Stimulated activated naive CD8-positive, alpha-beta T cell treated with anti-CD3 and anti-CD28 coated beads, Interleukin-15, amount 100 ng/mL, for 72 hours (primary cell): ENCODE results near the gene MAPKAP1.
"Not testable (repeated sequence)": the region's sequence is repeated elsewhere in the genome, so short reads cannot be mapped to it uniquely, and the experiment has no call there.

Source experiments
- ATAC-seq: fragments of 150-1000 bp; cut with Tn5 transposase; 2 replicates; pipeline ENCODE4 v1.10.0; 2021; ENCODE audit warnings: mild to moderate bottlenecking, moderate library complexity
- DNase-seq, 2 donors: peaks; one replicate each; pipeline ENCODE4 v3.0.0; 2021 to 2022
- H3K27ac Mint-ChIP-seq, 2 donors: one replicate each; pipeline ENCODE4 v1.8.0; 2022; ENCODE audit warnings: mild to moderate bottlenecking in 2 of 2, mixed read lengths in 2 of 2, moderate library complexity in 2 of 2
- H3K27me3 Mint-ChIP-seq: one replicate; pipeline ENCODE4 v1.8.0; 2022; ENCODE audit warnings: mixed read lengths
- H3K4me1 Mint-ChIP-seq: one replicate; pipeline ENCODE4 v1.8.0; 2022; ENCODE audit warnings: mild to moderate bottlenecking, mixed read lengths
- H3K4me3 Mint-ChIP-seq, 2 donors: one replicate each; pipeline ENCODE4 v1.8.0; 2022; ENCODE audit warnings: mild to moderate bottlenecking in 2 of 2, mixed read lengths in 2 of 2, moderate library complexity in 1 of 2
- H3K9me3 Mint-ChIP-seq, 2 donors: one replicate each; pipeline ENCODE4 v1.8.0; 2022; ENCODE audit warnings: mixed read lengths in 2 of 2

MAPKAP1 gene

GRCh38 chr9:125745018-125745417 lies 38.0 kb upstream of the MAPKAP1 start:
- H3K4me1 Mint-ChIP-seq, result peaks cover 28% of the 10 kb centered on the region
- ATAC-seq (no peak), DNase-seq (no peak)
- H3K4me3 Mint-ChIP-seq, result peak overlapping the region in 1 of 2 donors; percentile 93
- H3K27ac Mint-ChIP-seq, result no peak overlapping the region
- H3K9me3 Mint-ChIP-seq, result no peaks in the 10 kb centered on the region
- H3K27me3 Mint-ChIP-seq, result peaks cover 23% of the 10 kb centered on the region

GRCh38 chr9:125744616-125745015 lies 37.6 kb upstream of the MAPKAP1 start:
- H3K4me1 Mint-ChIP-seq, result peaks cover 27% of the 10 kb centered on the region
- no peak for DNase-seq
- H3K27me3 Mint-ChIP-seq, result peaks cover 23% of the 10 kb centered on the region

GRCh38 chr9:125743682-125744428 lies 36.8 kb upstream of the MAPKAP1 start:
- Mint-ChIP-seq H3K4me3 (no peak overlapping the region), H3K9me3 (no peaks in the 10 kb centered on the region), H3K27me3 (peaks cover 23% of the 10 kb centered on the region), H3K4me1 (peaks cover 19% of the 10 kb centered on the region), H3K27ac (no peak overlapping the region)
- DNase-seq, result no peak
- no peak for ATAC-seq

More at GRCh38 chr9:125744616-125745015, 37.6 kb upstream of the MAPKAP1 start:
- Mint-ChIP-seq H3K27ac (no peak overlapping the region), H3K9me3 (no peaks in the 10 kb centered on the region), H3K4me3 (no peak overlapping the region)
- no peak for ATAC-seq

GRCh38 chr9:125742657-125743056 lies 35.6 kb upstream of the MAPKAP1 start:
- peaks cover 23% of the 10 kb centered on the region for H3K27me3 Mint-ChIP-seq
- ATAC-seq (no peak), DNase-seq (no peak)
- H3K9me3 Mint-ChIP-seq, result no peaks in the 10 kb centered on the region
- peaks cover 13% of the 10 kb centered on the region for H3K4me1 Mint-ChIP-seq
- no peak overlapping the region for H3K4me3 Mint-ChIP-seq
- no peak overlapping the region for H3K27ac Mint-ChIP-seq

GRCh38 chr9:125739436-125739835 lies 32.4 kb upstream of the MAPKAP1 start:
- Mint-ChIP-seq H3K27ac (no peak overlapping the region), H3K4me3 (no peak overlapping the region), H3K27me3 (peaks cover 8% of the 10 kb centered on the region), H3K4me1 (no peaks in the 10 kb centered on the region), H3K9me3 (no peaks in the 10 kb centered on the region)
- no peak for ATAC-seq
- no peak for DNase-seq

DNA sequence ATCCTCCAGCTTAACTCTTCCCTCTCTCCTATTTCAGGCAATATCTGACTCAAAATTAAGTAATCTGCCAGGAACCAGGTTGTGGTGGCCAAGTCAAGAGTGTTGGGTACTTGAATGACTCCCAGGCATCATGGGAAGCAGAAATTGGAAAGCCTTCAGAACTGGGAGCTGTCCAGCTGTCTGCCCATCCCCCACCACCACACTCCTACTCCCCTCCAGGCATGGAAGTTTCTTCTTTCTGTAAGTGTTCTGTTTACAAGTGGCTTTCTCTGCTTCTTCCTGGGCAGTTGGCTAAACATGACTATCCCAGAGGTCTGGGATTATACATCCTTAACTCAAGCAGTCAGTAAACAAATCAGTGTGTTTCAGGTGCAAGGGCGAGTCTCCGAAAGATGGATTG lies 25.6 kb upstream of the MAPKAP1 start:
- H3K4me3 Mint-ChIP-seq, result no peak overlapping the region
- ATAC-seq (no peak), DNase-seq (no peak)
- H3K9me3 Mint-ChIP-seq, result no peaks in the 10 kb centered on the region
- H3K27me3 Mint-ChIP-seq, result no peaks in the 10 kb centered on the region
- no peak overlapping the region for H3K27ac Mint-ChIP-seq
- no peaks in the 10 kb centered on the region for H3K4me1 Mint-ChIP-seq

- H3K4me1 Mint-ChIP-seq, result no peaks in the 10 kb centered on the region
- no peaks in the 10 kb centered on the region for H3K27me3 Mint-ChIP-seq
- H3K27ac Mint-ChIP-seq, result no peak overlapping the region
- ATAC-seq (no peak), DNase-seq (no peak)
- H3K9me3 Mint-ChIP-seq, result no peaks in the 10 kb centered on the region
- H3K4me3 Mint-ChIP-seq, result no peak overlapping the region
Observed at GRCh38 chr9:125730168-125730567, 23.2 kb upstream of the MAPKAP1 start.

GRCh38 chr9:125726456-125727132 lies 19.6 kb upstream of the MAPKAP1 start:
- Mint-ChIP-seq H3K4me1 (no peaks in the 10 kb centered on the region), H3K27me3 (no peaks in the 10 kb centered on the region), H3K27ac (no peak overlapping the region), H3K4me3 (no peak overlapping the region), H3K9me3 (no peaks in the 10 kb centered on the region)
- ATAC-seq (no peak), DNase-seq (no peak)

- peak overlapping the region; percentile 90 to 96 for H3K27ac Mint-ChIP-seq
- DNase-seq, result no peak
Observed at GRCh38 chr9:125707472-125707804, 430 bp upstream of the MAPKAP1 start.

GRCh38 chr9:125705893-125706292 lies 1.1 kb downstream of the MAPKAP1 start:
- H3K4me3 Mint-ChIP-seq, result peak overlapping the region; percentile 65 to 94
- H3K27me3 Mint-ChIP-seq, result no peaks in the 10 kb centered on the region
- no peak for ATAC-seq
- H3K27ac Mint-ChIP-seq, result peak overlapping the region in 1 of 2 donors; percentile 86
- H3K4me1 Mint-ChIP-seq, result peaks cover 54% of the 10 kb centered on the region
- H3K9me3 Mint-ChIP-seq, result no peaks in the 10 kb centered on the region
- DNase-seq, result no peak

More at GRCh38 chr9:125707472-125707804, 430 bp upstream of the MAPKAP1 start:
- H3K9me3 Mint-ChIP-seq, result no peaks in the 10 kb centered on the region
- H3K27me3 Mint-ChIP-seq, result no peaks in the 10 kb centered on the region
- peak overlapping the region; percentile 65 to 94 for H3K4me3 Mint-ChIP-seq
- ATAC-seq, result no peak
- peaks cover 43% of the 10 kb centered on the region for H3K4me1 Mint-ChIP-seq

DNA sequence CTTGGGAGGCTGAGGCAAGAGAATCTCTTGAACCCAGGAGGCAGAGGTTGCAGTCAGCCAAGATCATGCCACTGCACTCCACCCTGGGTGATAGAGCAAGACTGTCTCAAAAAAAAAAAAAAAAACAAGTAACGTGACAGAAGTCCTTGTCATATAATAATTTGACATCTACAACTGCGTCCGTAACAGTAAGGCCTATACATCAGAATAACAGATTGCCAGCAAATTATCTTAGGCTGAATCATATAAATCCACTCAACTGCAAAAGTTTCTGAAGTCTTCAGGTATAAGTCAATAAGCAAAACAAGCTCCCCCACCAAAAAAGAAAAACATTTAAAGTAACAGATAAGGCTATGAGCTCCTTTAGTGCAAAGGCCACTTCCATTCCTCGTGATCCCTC lies 3.3 kb downstream of the MAPKAP1 start:
- Mint-ChIP-seq H3K27me3 (no peaks in the 10 kb centered on the region), H3K9me3 (no peaks in the 10 kb centered on the region), H3K4me3 (no peak overlapping the region), H3K27ac (no peak overlapping the region), H3K4me1 (peaks cover 75% of the 10 kb centered on the region)
- no peak for DNase-seq
- ATAC-seq, result no peak

GRCh38 chr9:125701351-125701750 lies 5.7 kb downstream of the MAPKAP1 start:
- Mint-ChIP-seq H3K4me3 (peak overlapping the region; percentile 66 to 72), H3K27me3 (no peaks in the 10 kb centered on the region), H3K9me3 (no peaks in the 10 kb centered on the region), H3K27ac (peak overlapping the region in 1 of 2 donors; percentile 19), H3K4me1 (peaks cover 86% of the 10 kb centered on the region)
- peak; percentile 64 for ATAC-seq
- DNase-seq, result no peak

DNA sequence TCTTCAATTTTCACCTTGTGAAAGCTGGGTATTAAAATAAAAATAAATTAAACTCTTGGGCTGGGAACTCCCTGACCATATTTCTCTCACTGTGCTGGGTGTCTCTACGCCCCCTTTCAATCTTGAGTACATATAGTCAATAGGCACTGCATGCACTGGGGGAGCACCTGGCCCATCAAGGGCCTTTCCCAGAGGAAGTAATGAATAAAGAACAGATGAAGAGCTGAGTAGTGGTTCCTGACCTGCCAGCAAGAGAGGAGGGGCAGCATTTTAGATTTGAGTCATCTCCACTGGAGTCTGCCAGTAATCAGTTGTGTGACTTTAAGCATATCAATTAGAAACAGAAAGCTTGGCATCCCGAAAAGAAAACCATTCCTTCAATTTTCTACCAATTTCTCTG lies 6.2 kb downstream of the MAPKAP1 start:
- Mint-ChIP-seq H3K4me1 (peaks cover 86% of the 10 kb centered on the region), H3K27me3 (no peaks in the 10 kb centered on the region), H3K9me3 (no peaks in the 10 kb centered on the region), H3K4me3 (peak overlapping the region; percentile 66 to 72), H3K27ac (no peak overlapping the region)
- peak; percentile 36 to 75 for DNase-seq
- ATAC-seq, result peak; percentile 99

GRCh38 chr9:125699870-125700269 lies 7.1 kb downstream of the MAPKAP1 start:
- no peak for DNase-seq
- H3K27me3 Mint-ChIP-seq, result no peaks in the 10 kb centered on the region
- H3K4me1 Mint-ChIP-seq, result peaks cover 77% of the 10 kb centered on the region
- H3K4me3 Mint-ChIP-seq, result no peak overlapping the region
- H3K27ac Mint-ChIP-seq, result no peak overlapping the region
- no peak for ATAC-seq
- no peaks in the 10 kb centered on the region for H3K9me3 Mint-ChIP-seq

- Mint-ChIP-seq H3K4me1 (peaks cover 49% of the 10 kb centered on the region), H3K9me3 (no peaks in the 10 kb centered on the region), H3K27me3 (no peaks in the 10 kb centered on the region), H3K4me3 (no peak overlapping the region), H3K27ac (no peak overlapping the region)
- DNase-seq (no peak), ATAC-seq (no peak)
Observed at GRCh38 chr9:125696106-125696647, 10.8 kb downstream of the MAPKAP1 start.

DNA sequence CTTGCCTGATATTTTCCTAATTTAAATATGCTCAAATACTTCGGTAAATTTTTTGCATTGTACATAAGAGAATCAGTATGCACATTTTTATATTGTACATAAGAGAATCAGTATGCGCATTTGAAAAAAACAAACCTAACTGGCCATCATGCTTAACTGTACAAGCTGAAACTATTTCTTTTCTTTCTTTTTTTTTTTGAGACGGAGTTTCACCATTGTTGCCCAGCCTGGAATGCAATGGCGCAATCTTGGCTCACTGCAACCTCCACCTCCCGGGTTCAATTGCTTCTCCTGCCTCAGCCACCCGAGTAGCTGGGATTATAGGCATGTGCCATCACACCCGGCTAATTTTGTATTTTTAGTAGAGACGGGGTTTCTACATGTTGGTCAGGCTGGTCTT lies 11.5 kb downstream of the MAPKAP1 start:
- peaks cover 46% of the 10 kb centered on the region for H3K4me1 Mint-ChIP-seq
- H3K4me3 Mint-ChIP-seq, DNase-seq, H3K9me3 Mint-ChIP-seq, ATAC-seq, H3K27me3 Mint-ChIP-seq, H3K27ac Mint-ChIP-seq: not testable (repeated sequence)
